Mesendoderm (in vitro differentiated cells): ENCODE measurements around the gene STKLD1.

ENCODE experiments used
- DNase-seq: peaks from one replicate; pipeline ENCODE4 v3.0.0; 2013
- H2AK5ac ChIP-seq: 2 replicates; pipeline ENCODE4 v1.6.1; 2013; ENCODE audit warnings: low read length, inconsistent platforms
- H2BK120ac ChIP-seq: 2 replicates; pipeline ENCODE4 v1.6.1; 2013; ENCODE audit warnings: low read depth, mild to moderate bottlenecking, low read length, moderate library complexity, mixed read lengths
- H2BK15ac ChIP-seq: replicated peaks from 2 replicates; pipeline ENCODE4 v1.6.1; 2013; ENCODE audit warnings: low read depth, mild to moderate bottlenecking, moderate library complexity
- H2BK5ac ChIP-seq: 2 replicates; pipeline ENCODE4 v1.6.1; 2013; ENCODE audit warnings: low read length, inconsistent platforms
- H3K18ac ChIP-seq: 2 replicates; pipeline ENCODE4 v1.6.1; 2013; ENCODE audit warnings: mild to moderate bottlenecking, low read length, mixed read lengths
- H3K23ac ChIP-seq: one replicate; pipeline ENCODE4 v1.6.1; 2013; ENCODE audit warnings: low read length
- H3K27ac ChIP-seq: 2 replicates; pipeline ENCODE4 v1.5.1; 2013; ENCODE audit warnings: low read depth, mild to moderate bottlenecking, inconsistent platforms, low read length, moderate library complexity
- H3K27me3 ChIP-seq: 2 replicates; pipeline ENCODE4 v1.6.1; 2013; ENCODE audit warnings: low read length, control low read depth, mild to moderate bottlenecking, inconsistent platforms; ENCODE audit not compliant: insufficient read depth, poor library complexity
- H3K36me3 ChIP-seq: 2 replicates; pipeline ENCODE4 v1.6.1; 2013; ENCODE audit warnings: low read length, inconsistent platforms; ENCODE audit not compliant: control insufficient read depth, insufficient read depth
- H3K4ac ChIP-seq: one replicate; pipeline ENCODE4 v1.6.1; 2013; ENCODE audit warnings: low read depth, mild to moderate bottlenecking, low read length, moderate library complexity
- H3K4me1 ChIP-seq: 2 replicates; pipeline ENCODE4 v1.6.1; 2013; ENCODE audit warnings: low read depth, low read length, inconsistent platforms; ENCODE audit not compliant: control insufficient read depth
- H3K4me2 ChIP-seq: 2 replicates; pipeline ENCODE4 v1.6.1; 2013; ENCODE audit warnings: low read length
- H3K4me3 ChIP-seq: 2 replicates; pipeline ENCODE4 v1.5.1; 2013; ENCODE audit warnings: mild to moderate bottlenecking, low read length
- H3K56ac ChIP-seq: one replicate; pipeline ENCODE4 v1.6.1; 2013; ENCODE audit warnings: low read length
- H3K79me1 ChIP-seq: 2 replicates; pipeline ENCODE4 v1.6.1; 2013; ENCODE audit warnings: low read length, inconsistent platforms
- H3K79me2 ChIP-seq: 2 replicates; pipeline ENCODE4 v1.6.1; 2013; ENCODE audit warnings: mild to moderate bottlenecking, low read length; ENCODE audit not compliant: control insufficient read depth, insufficient read depth
- H3K9ac ChIP-seq: 2 replicates; pipeline ENCODE4 v1.6.1; 2013; ENCODE audit warnings: low read length, inconsistent platforms
- H4K5ac ChIP-seq: one replicate; pipeline ENCODE4 v1.6.1; 2013; ENCODE audit warnings: low read length
- H4K8ac ChIP-seq: one replicate; pipeline ENCODE4 v1.6.1; 2013; ENCODE audit warnings: low read depth, mild to moderate bottlenecking, control low read depth, low read length, moderate library complexity
- WGBS: extraction: QIAGEN DNeasy Blood & Tissue Kit; methylation state at CpG from one replicate; pipeline ENCODE4 v1.1.7; 2013; ENCODE audit warnings: low lambda C conversion rate, missing lambda C conversion rate; ENCODE audit not compliant: insufficient coverage; ENCODE audit errors: extremely low coverage; 5-methylcytosine and 5-hydroxymethylcytosine counted together

The STKLD1 gene

DNA sequence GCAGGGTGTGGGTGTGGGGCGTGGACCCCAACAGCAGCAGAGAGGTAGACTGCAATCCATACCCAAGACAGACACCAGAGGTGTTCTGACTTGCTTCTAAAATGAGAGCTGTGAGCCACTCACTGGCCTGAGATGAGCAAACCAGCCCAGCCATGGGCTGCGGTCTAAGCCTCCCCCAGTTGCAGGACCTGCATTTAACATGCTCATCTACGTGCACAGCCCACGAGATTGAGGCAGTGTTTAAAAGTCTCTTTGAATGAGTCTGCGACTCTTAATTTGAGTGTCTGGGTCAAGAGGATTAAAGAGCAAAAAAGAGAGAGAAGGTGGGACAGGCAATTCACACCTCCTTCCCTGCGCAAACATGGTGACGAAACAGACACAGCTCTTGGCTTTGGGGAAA, 6.2 kb upstream of the STKLD1 start:
- no CpG with 5 or more reads among the region's 7 CpGs for WGBS
- no peak overlapping the region for H3K9ac ChIP-seq
- no peak overlapping the region for H3K4me2 ChIP-seq
- H2BK120ac ChIP-seq: no peak overlapping the region
- H3K4me1 ChIP-seq: no peaks in the 10 kb centered on the region
- no peak overlapping the region for H3K4ac ChIP-seq
- peaks cover 62% of the 10 kb centered on the region for H3K79me1 ChIP-seq
- no peak overlapping the region for H2BK15ac ChIP-seq
- H3K36me3 ChIP-seq: peaks cover 9% of the 10 kb centered on the region
- DNase-seq: no peak
- no peak overlapping the region for H3K56ac ChIP-seq
- H4K5ac ChIP-seq: no peak overlapping the region
- no peak overlapping the region for H2AK5ac ChIP-seq
- no peak overlapping the region for H4K8ac ChIP-seq
- H3K18ac ChIP-seq: no peak overlapping the region
- no peak overlapping the region for H2BK5ac ChIP-seq
- H3K27ac ChIP-seq: no peak overlapping the region
- no peak overlapping the region for H3K23ac ChIP-seq
- no peaks in the 10 kb centered on the region for H3K27me3 ChIP-seq
- H3K79me2 ChIP-seq: peaks cover 76% of the 10 kb centered on the region
- H3K4me3 ChIP-seq: no peak overlapping the region

DNA sequence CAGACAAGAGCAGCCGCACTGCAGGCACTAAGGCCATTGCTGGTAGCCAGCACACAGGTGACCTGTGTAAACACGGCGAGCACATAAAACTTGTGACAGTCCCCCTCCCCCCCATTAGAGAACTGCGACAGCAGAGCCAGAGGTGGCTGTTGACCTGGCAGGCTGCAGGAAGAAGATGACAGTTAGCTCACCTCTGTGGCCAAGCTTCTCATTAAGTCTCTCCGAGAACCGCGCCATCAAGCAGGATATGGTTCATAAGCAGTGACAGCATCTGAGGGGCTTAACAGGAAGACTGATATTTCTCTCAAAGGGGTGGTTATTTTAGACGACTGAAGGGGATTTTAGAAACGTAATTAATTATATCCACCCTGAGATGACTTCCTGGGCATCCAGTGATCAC, 5.5 kb upstream of the STKLD1 start:
- Histone ChIP-seq H3K9ac (no peak overlapping the region), H2BK5ac (no peak overlapping the region), H4K8ac (no peak overlapping the region), H3K23ac (no peak overlapping the region), H3K36me3 (peaks cover 9% of the 10 kb centered on the region), H3K4ac (no peak overlapping the region), H3K18ac (no peak overlapping the region), H3K4me3 (no peak overlapping the region), H3K4me1 (no peaks in the 10 kb centered on the region), H4K5ac (no peak overlapping the region), H3K79me1 (peaks cover 64% of the 10 kb centered on the region), H3K79me2 (peaks cover 82% of the 10 kb centered on the region), H3K27ac (no peak overlapping the region), H3K27me3 (no peaks in the 10 kb centered on the region), H3K4me2 (no peak overlapping the region), H3K56ac (no peak overlapping the region), H2BK120ac (no peak overlapping the region), H2AK5ac (no peak overlapping the region), H2BK15ac (no peak overlapping the region)
- no peak for DNase-seq
- no CpG with 5 or more reads among the region's 9 CpGs for WGBS

DNA sequence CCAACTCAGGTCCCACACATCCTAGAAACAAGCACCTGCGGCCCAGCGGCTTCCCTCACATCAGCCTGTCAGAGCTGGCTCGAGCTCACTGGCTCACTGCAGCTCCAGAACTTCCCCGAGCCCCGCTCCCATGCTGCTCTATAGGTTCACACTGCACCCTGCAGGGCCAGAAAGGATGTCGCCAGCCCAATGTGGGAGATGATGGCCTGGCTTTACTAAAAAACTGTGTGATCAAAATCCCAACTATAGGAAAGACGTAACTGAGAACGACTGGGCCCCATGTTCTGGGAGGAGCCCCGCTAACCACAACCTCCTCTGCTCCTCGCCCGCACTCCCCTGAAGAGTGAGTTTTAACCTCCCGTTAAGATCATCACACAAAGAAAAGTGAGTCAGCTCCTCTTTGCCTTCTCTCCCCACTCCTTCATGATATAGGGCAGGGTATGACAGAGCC, 4.9 kb upstream of the STKLD1 start:
- Histone ChIP-seq H3K27ac (no peak overlapping the region), H3K4me1 (no peaks in the 10 kb centered on the region), H2AK5ac (no peak overlapping the region), H3K4me3 (no peak overlapping the region), H3K9ac (no peak overlapping the region), H3K4ac (no peak overlapping the region), H4K8ac (no peak overlapping the region), H3K79me1 (peaks cover 64% of the 10 kb centered on the region), H3K36me3 (peaks cover 9% of the 10 kb centered on the region), H3K56ac (no peak overlapping the region), H2BK120ac (no peak overlapping the region), H2BK5ac (no peak overlapping the region), H4K5ac (no peak overlapping the region), H3K4me2 (no peak overlapping the region), H3K18ac (no peak overlapping the region), H3K27me3 (no peaks in the 10 kb centered on the region), H2BK15ac (no peak overlapping the region), H3K23ac (no peak overlapping the region), H3K79me2 (peaks cover 82% of the 10 kb centered on the region)
- DNase-seq: no peak
- WGBS: no CpG with 5 or more reads among the region's 12 CpGs

DNA sequence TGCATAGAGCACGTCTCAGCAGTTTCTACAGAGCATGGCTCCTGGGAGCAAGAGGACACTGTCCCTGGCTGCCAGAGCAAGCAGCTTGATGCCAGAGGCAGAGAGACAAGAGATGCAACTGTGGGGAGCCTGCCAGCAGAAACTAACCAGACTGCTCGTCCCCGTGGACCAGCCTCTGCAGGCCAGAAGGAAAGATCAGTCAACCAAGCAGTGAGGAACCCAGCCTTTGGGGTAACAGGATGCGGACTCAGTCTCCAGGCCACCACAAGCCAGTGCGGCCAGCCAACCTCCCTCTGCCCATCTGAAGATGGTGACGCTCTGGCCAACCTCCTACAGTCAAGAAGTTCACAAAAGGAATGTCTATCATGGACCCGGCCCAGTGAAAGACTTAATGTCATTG, 4.0 kb upstream of the STKLD1 start:
- Histone ChIP-seq H2BK120ac (no peak overlapping the region), H4K8ac (no peak overlapping the region), H3K79me2 (peaks cover 78% of the 10 kb centered on the region), H3K4me3 (no peak overlapping the region), H2AK5ac (no peak overlapping the region), H3K18ac (no peak overlapping the region), H3K36me3 (peaks cover 9% of the 10 kb centered on the region), H3K23ac (no peak overlapping the region), H3K4ac (no peak overlapping the region), H2BK15ac (no peak overlapping the region), H3K27me3 (no peaks in the 10 kb centered on the region), H3K9ac (no peak overlapping the region), H3K56ac (peak overlapping the region; percentile 25), H3K4me2 (no peak overlapping the region), H3K79me1 (peaks cover 57% of the 10 kb centered on the region), H4K5ac (no peak overlapping the region), H2BK5ac (no peak overlapping the region), H3K27ac (no peak overlapping the region), H3K4me1 (no peaks in the 10 kb centered on the region)
- no CpG with 5 or more reads among the region's 7 CpGs for WGBS
- no peak for DNase-seq

DNA sequence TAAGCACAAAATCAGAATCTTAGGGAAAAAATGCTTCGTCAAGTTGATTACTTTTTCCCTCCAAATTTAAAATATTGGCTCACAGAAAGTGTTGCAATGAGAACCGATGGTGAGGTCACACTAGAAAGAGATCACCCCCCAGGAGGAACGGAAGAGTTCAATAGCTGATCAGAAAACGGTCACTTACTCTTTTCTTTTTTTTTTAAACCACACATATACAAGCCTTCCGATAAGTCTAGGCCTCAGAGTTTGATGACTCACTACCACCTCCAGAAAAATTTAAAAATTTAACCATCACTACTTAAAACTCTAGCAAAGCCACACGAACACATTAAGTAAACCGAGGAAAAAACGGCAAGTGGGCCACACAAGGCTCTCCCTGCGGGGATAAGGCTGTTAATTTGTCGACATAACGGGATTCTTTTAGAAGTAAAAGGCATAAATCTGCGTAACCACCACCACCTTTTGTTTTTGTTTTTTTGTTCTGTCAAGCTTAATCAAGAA, 1.5 kb upstream of the STKLD1 start:
- no peak overlapping the region for H2AK5ac ChIP-seq
- H3K9ac ChIP-seq: peak overlapping the region; percentile 96
- no peak overlapping the region for H3K27ac ChIP-seq
- H3K36me3 ChIP-seq: peaks cover 9% of the 10 kb centered on the region
- no peak overlapping the region for H4K8ac ChIP-seq
- H3K27me3 ChIP-seq: no peaks in the 10 kb centered on the region
- H3K79me2 ChIP-seq: peaks cover 53% of the 10 kb centered on the region
- H2BK120ac ChIP-seq: no peak overlapping the region
- H4K5ac ChIP-seq: no peak overlapping the region
- H3K79me1 ChIP-seq: peaks cover 38% of the 10 kb centered on the region
- peak overlapping the region; percentile 97 for H3K56ac ChIP-seq
- no peak overlapping the region for H3K23ac ChIP-seq
- no peak for DNase-seq
- H2BK15ac ChIP-seq: no peak overlapping the region
- H3K4me3 ChIP-seq: peak overlapping the region; percentile 97
- no peak overlapping the region for H3K18ac ChIP-seq
- H3K4ac ChIP-seq: no peak overlapping the region
- no CpG with 5 or more reads among the region's 12 CpGs for WGBS
- peak overlapping the region; percentile 88 for H3K4me2 ChIP-seq
- no peaks in the 10 kb centered on the region for H3K4me1 ChIP-seq
- no peak overlapping the region for H2BK5ac ChIP-seq

DNA sequence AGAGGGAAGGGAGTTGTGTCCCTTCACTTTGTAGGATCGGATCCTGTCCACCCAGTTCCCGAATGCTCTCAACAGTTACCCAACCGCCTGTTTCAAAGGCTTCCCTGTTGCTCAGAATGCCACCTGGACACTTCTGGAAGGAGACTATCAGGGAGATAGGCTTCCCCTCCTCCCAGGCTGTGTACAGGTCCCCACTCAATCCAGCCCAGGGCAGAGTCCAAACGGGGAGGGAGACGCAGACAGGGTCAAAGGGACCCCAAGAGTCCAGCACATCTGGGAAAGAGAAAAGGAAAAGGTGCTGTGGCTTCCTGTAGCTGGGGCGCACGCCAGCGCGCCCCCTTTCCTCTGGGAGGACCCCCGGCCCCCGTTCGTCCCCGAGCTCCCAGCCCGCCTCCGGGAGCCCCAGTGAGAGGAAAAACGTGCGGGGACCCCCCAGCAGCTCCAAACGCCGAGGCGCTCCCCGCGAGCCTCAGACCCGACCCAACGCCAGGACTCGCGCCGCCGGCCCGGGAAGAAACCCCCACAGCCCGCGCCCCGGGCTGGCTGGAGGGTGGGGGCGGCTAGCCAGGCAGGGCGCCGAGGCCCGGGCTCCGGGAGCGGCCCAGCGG, 946 bp upstream of the STKLD1 start:
- H4K5ac ChIP-seq: no peak overlapping the region
- H3K4me1 ChIP-seq: no peaks in the 10 kb centered on the region

More for the DNA sequence above, 946 bp upstream of the STKLD1 start:
- H2BK15ac ChIP-seq: no peak overlapping the region
- no peaks in the 10 kb centered on the region for H3K27me3 ChIP-seq
- H2AK5ac ChIP-seq: no peak overlapping the region
- peak overlapping the region; percentile 88 for H3K4me2 ChIP-seq
- peaks cover 9% of the 10 kb centered on the region for H3K36me3 ChIP-seq
- no peak overlapping the region for H2BK5ac ChIP-seq
- H3K23ac ChIP-seq: no peak overlapping the region
- H3K9ac ChIP-seq: peak overlapping the region; percentile 96
- peaks cover 33% of the 10 kb centered on the region for H3K79me1 ChIP-seq
- H3K79me2 ChIP-seq: peaks cover 47% of the 10 kb centered on the region
- peak overlapping the region; percentile 97 for H4K8ac ChIP-seq
- no CpG with 5 or more reads among the region's 39 CpGs for WGBS
- H2BK120ac ChIP-seq: peak overlapping the region; percentile 79
- peak overlapping the region; percentile 95 for H3K27ac ChIP-seq
- peak overlapping the region; percentile 97 for H3K18ac ChIP-seq
- DNase-seq: peak; percentile 63
- peak overlapping the region; percentile 99 for H3K4ac ChIP-seq
- peak overlapping the region; percentile 97 for H3K4me3 ChIP-seq
- peak overlapping the region; percentile 97 for H3K56ac ChIP-seq
